Limb (tissue), 2 donors: ENCODE results near the gene OSBPL3.

Experiments used
- DNase-seq, 2 donors: peaks; one replicate each; pipeline ENCODE4 v3.0.0-alpha.2; 2016; ENCODE audit errors: extremely low spot score in 2 of 2

The OSBPL3 gene

DNA sequence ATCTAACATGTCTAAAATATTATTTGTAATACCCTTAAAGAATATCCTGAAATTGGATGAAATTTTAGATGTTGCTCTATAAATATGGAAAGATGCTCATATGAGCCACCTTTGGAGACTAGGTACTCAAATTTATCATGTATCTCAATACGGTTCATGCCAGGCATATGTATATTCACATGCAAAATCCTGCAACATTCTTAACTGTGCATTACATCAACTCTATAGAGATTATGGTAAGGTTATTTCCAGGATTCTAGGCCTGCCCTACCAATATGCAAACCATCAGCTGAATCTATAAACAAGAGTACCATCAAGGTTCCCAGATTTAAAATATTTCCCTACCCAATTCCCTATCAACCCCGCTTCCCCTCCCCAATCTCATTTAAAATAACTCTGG, 27.5 kb downstream of the OSBPL3 start:
- no peak for DNase-seq

DNA sequence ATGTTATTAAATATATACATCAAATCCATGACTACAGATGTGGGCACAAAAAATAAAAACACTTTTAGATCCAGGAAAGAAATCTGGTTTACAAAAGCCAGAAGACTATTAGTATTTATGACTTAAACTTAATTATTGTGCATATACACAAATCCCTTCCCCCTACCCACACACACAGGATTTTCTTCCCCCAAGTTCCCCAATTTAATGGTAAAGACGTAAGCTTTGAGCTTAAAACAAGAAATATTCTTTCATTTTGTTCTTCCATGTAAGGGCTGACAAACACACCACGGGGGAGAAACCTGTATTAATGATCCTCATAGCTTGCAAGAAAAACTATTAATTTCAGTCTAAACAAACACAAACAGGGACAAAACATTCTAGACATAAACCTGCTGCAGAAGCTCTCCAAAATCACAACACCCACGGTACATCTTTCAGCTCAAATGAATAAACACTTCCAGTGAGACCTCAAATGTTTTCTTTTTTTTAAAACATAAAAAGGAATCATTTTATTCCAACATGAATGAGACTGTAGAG, 28.5 kb downstream of the OSBPL3 start:
- DNase-seq, result no peak

DNA sequence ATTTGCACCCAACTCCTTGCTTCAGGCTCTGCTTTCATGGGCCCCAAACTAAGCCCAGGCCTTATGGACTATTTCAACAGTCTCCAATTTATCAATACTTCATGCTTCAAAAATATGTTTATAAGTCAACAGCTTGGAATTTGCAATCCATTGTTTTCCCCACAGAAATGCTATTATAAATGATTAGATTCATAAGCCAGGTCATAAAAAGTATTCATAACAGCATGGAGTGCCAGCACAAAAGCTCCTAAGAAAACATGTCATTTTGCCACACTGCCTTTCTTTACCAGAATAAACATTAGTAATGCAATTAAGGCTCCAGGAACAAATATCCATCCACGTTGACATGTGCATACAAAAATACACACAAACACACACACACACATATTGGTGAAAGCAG, 30.1 kb downstream of the OSBPL3 start:
- DNase-seq, result no peak

DNA sequence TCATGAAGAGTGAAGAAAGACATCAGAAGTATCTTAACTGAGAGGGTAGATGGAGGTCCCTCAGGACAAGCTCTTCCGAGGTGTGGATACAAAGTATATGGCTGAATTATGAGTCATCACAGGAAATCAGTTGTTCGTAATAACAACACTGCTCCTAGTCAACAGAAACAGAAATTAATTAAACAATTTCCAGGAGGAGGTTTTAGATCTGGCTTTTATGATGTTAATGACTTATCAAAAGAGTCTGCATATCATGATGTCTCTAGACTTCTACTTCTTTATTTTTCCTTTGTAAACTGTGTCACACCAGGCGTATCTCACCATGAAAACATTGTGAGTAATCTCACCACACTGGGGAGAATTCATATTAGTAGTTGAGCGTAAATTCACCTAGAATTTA, 31.2 kb downstream of the OSBPL3 start:
- no peak for DNase-seq

DNA sequence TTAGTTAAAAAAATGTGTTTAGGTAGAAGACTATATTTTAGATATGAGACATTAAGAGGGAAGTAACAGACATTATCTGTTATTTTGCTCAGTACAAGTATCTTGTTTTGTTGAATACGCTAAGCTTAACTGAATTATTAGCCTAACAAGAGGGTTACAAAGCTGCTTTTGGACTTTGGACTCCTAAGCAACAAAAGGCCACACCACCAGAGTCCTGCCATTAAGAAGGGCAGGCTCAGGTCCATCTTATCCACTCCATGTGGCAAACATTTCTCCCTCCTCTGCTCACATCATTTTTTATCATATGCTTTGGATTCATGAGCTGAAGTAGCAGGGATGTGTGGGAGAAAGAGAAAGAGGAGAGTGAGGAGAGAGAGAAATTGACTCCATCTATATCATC, 33.5 kb downstream of the OSBPL3 start:
- no peak for DNase-seq

DNA sequence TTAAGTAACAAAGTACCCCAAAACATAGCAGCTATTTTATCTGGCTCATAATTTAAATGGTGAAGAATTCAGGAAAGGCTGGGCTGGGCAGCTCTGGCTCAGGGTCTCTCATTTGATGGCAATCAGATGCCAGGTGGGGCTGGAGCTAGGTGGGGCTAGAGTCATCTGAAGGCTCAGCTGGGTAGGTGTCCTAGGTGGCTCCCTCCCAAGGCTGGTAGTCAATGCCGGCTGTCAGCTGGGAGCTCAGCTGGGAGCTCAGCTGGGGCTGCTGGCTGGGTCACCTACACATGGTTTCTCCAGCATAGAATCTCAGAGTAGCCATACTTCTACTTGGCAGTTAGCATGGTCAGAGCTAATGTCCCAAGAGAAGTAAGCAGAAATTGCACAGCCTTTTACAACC, 34.1 kb downstream of the OSBPL3 start:
- DNase-seq, result no peak

DNA sequence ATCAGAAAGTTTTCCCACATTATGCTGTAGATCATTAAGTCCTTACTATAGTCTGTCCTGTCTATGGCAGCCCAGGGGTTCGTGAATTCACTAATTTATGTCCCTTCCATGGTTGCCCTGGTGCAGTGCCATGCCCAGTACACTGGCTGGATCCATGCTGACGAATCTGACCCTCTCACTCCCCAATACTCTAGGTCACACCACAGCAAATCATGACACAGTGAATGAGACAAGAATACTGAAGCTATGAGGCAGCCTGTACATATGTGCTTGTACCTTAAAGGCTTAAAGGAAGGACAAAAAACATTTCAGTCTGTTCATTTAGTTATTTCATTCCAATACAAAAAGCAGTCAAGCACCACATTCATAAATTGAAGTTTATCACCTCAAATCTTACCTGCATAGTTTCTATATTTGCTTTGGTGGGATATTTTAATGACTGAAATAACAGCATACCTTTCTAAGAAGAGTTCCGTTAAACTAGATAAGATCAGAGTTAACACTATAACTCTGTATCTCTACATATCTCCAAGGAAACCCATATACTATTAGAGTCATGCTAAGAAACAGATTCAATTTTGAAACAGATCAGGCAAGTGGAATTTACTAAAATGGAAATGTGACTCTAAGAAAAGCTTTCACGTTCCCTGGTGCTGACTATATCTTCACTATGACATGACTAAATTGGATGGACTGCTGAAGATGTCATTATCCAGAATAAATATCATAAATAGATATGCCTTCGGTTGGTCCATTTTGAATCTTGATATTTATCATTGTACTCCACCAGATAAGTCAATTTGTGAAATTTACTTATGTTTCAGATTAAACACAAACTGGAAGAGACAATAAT, 36.7 kb downstream of the OSBPL3 start:
- no peak for DNase-seq

DNA sequence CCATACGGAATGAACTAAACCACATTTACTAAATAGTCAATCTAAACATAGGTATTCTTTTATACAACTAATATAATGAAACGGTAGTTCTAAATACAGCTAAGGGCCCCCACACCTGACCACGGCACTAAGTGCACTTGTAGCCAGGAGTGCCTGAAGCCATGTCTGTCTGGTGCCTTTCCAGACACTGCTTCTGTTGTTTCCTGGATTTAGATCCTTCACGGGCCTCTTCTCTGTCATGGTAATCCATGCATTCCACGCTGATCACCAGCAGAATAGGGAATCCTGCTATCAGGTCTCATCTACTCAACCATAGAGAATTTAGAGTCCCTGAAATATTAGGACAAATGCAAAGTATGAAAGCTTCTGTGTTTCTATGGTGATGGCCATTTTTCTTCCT, 37.8 kb downstream of the OSBPL3 start:
- no peak for DNase-seq

DNA sequence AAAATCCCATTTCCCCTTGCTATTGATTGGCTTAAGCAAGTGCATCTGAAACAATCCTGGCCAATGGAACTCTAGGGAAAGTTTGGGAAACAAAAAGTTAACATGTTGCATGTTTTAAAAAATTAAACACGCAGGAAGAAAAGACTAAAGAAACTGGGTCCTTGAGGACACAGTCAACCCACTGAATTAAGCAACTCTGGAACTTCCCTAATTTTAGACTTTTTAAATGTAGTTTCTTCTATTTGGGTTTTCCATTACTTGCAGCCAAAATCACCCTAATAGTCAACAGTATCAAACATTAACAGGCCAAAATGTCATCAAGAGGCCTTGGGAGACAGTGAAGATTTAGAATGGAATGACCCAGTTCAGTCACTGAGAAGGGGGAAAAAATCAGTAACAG, 40.6 kb downstream of the OSBPL3 start:
- DNase-seq, result no peak

DNA sequence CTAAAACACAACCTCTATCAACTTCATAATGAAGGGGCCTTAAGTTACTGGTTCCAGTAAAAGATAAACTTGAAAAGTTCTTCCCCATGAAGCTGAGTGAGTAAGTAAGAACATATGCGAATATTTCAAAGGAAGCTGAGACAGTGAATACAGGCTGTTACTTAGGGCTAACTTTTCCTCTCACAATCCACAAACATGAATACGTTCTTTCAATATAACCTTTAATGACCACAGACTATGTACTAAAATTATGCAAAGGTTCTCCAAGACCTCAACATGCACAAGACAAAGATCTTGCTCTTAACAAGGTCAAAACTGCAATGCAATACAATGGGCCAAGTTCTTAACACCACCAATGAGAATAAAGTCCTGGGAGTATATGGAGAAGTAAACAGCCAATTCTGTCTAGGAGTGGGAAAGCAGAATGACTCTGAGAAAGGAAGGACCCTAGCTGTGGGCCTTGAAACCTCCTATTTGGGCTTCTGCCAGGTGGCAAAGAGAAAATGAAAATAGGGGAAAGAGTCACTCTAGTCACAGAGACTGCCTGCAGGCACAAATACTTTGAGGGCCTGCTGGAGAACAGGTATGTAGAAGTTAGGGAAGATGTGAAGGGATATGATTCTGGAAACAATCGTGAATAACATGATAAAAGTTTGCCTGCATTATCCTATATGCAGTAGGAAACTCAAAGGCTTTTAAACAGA, 43.7 kb downstream of the OSBPL3 start:
- no peak for DNase-seq

DNA sequence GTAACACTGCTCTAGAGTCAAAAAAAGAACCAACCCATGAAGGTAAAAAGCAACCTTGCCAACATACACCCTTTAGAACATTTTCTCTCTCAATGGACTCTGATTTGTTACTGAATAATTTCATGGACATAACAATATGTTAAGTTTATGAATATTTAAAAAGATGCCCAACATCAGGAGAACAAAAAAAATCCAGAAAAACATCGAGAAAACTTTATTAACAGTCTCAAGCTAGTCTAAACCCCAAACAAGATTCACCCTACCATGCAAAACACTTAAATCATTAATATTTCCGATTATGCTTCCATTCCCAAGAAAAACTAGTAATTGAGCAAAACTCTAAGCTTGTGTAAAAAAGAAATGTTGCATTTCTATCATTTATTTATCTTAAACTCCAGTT, 46.7 kb downstream of the OSBPL3 start:
- DNase-seq, result no peak

DNA sequence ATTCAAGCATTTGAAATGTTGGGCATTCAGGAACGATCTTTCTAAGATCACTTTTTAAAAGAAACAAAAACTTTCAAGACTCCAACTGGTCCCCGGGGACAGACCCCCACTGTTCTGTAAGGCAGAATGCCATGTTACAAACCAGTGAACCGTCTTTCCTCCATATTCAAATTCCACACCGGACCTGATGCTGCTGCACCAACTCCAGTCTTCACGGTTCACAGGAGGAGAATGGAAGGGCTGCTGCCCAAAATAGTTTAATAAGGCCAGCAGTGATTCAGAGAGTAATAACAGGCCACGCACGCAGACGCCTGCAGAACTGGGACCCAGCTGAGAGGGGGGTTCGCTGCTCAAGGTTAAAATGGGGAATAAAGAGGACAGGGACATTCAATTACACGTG, 47.2 kb downstream of the OSBPL3 start:
- no peak for DNase-seq

DNA sequence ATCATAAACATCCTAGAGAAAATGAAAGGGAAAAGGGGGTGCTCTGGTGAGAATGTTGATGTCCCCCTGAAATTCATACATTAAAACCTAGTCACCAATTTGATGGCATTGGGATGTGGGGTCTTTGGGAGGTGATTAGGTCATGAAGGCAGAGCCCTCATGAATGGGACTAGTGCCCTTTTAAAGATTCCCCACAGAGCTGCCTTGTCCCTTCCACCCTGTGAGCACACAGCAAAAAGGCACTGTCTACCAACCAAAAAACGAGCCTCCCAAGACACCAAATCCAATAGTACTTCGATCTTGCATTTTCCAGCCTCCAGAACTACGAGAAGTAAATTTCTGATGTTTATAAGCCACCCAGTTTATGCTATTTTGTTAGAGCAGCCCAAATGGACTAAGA, 47.6 kb downstream of the OSBPL3 start:
- DNase-seq, result no peak

DNA sequence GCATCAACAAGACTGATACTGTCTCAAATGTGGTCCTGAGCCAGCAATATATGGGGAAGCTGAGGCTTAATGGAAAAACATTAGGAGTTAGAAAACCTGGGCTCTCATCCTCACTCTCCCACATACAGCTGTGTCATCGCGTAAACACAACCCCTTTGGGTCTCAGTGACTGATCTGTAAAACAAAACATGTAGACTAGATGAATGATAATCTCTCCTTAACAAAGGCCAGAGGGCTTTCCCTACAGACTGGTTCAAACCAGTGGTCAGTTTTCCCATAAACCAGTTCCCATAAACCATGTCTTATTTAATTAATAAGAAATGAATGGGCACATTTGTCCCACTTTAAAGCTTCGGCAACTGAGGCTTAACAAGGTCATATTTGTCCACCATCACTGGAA, 48.1 kb downstream of the OSBPL3 start:
- no peak for DNase-seq

DNA sequence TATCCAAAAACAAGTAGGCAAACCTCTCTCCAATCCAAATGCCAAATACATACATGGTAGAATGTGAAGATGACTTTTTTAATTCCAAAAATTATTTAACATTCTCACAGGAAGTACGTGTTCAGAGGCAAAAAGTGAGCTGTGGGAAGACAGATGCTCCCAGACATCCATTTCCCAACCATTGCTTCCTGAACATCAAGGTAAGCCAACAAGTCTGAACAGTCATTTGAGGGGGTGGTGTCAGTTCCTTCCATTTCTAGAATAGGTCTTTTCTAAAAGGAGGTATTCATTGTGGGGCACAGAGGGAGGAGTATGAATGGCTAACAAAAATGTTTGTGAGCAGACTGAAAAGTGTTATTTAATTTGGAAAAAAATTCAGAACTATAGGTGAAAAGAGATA, 49.1 kb downstream of the OSBPL3 start:
- DNase-seq, result no peak

DNA sequence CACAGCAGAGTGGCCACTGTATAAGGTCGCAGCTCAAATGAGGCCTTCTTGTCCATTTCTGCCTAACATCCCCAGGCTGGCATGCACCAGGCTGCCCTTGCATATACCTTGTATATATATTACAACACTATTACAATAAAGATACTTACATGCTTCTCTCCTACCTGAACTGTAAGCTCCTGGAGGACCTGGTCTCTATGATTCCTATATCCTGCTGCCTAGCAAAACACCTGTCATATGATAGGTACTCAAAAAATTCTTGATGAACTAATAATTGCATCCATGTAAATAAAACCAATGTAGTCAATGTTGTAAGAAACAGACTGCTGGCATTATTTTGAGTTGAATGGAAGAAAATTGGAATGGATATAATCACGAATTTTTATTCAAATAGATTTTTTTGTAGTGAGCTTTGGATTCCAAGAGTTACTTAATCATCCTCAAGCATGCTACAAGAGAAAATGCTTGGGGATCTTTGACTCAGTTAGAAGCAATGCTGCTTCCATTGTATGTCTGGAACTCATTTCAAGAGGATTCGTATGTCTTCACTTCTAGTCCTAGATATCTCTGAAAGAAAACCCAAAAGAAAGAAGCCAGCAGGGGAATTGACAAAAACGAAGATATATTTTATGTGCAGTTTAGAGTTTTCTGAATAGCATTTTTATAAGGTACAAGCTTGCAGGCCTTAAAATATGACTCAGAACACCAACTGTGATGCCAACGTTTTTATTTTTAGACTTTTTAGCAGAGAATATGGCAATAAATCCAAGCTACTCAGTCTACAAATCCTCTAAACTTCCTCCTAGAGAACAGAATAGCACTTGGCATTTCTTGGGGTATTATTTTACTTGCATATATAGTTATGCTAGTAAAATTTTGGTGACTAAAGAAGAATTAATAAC, 53.1 kb downstream of the OSBPL3 start:
- no peak for DNase-seq

DNA sequence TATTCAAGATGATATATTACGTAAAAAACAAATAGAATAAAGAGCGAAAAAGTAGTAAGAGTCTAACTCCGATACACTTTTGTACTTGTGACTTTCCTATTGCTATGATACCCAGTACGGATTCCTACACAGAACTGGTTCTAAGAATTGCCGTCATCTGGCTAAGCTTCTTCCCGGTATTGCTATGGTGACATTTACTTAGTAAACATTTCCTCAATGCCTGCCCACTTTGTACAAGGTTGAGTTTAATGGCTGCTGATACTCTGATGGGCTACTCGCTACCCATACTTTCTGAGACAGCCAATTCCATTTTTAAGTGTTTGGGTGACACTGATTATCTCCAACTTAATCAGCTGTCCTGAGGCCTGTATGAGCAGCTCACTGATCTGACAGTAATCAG, 55.6 kb downstream of the OSBPL3 start:
- no peak for DNase-seq

DNA sequence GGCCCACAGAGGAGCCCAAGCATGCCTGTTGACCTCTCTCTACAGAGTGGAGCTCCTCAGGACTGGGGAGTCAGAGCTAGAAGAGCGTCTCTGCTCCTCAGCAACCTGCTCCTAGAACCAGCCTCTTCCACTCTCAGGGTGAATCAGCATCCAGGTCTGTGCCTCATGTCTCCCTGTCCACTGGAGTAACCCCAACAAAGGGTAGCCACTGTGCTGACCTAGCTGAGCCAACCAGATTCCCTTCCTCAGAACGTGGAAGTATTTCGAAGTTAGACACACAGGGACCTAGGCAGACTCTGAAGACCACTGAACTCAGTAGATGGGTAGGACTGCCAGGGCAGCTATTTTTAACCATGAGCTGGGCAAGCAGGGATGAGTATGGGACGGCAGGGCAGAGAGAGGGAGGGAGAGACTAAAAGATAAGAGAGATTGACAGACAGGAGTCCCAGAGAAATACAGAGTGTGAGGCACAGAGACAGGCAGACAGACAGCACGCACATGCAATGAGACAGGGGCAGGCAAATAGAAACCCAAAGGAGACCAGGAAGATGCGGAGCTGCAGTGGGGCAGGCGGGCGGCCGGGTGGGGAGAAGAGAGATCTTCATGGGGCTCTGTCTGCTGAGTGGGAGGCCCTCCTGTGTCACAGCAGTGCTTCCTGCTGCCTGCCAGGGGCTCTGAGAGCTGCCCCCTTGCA, 56.7 kb downstream of the OSBPL3 start:
- DNase-seq, result no peak

DNA sequence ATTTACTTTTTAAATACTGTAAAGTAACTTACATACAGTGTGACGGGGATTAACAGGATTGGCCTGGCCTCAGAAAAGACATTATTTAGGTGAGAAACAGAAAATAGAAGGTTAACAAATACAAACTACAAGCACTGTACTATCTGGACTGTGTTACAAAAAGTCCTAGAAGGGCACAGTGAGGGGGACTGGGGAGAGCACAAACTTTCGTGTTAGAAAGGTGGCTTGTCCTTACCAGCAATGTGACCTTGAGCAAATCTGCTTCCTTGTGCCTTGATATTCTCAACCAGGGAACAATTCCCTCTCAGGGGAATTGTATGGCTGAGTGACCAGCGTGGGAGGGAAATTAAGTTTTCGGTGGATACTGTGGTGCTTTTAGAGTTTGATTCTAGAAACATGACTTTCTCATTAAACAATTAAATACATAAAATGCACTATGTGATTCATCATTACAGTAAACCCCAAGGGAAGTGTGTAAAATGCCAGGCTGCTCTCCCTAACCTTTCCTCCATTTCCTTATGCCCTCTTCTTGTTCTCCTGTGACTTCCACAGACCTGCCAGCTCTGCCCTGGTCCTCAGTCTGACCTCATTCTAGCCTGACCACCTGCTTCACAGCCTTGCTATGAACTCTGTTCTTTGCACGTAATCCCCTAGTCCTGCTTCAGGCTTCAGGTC, 57.7 kb downstream of the OSBPL3 start:
- DNase-seq, result no peak

DNA sequence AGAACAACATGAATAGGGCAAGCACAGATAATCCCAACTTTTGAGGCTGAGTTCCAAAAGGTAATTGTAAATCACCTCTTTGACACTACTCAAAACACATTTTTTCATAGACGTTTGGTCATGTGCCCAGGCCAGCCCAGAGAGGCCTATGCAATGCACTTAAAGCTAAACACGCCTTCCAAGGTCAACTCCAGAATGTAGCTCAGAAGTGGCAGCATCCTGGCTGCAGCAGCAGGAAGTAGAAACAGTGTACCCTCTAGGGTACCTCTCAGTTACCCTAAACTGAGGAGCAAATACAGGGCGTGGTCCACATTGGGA, 58.7 kb downstream of the OSBPL3 start:
- DNase-seq, result no peak
